Measurements from ENCODE around the gene RABGAP1. TPM values are rescaled to one million over a fixed set of nuclear protein-coding genes. Genes with fewer than 3 reads are reported as not detected.

RABGAP1 gene
- total RNA-seq, 2 donors from 2014 or later, result 64.1 to 75.4 TPM

- intact Hi-C loops (cut with DNase I), result no loop called here
- no peak for DNase-seq (ENCODE audit: low spot score)
Measured at GRCh38 chr9:122941582-122942234, 888 bp downstream of the RABGAP1 start.

- intact Hi-C loops (cut with DNase I), result no loop called here
- no peak for DNase-seq (ENCODE audit: low spot score)
Measured at GRCh38 chr9:122944960-122945888, 4.4 kb downstream of the RABGAP1 start.

DNA sequence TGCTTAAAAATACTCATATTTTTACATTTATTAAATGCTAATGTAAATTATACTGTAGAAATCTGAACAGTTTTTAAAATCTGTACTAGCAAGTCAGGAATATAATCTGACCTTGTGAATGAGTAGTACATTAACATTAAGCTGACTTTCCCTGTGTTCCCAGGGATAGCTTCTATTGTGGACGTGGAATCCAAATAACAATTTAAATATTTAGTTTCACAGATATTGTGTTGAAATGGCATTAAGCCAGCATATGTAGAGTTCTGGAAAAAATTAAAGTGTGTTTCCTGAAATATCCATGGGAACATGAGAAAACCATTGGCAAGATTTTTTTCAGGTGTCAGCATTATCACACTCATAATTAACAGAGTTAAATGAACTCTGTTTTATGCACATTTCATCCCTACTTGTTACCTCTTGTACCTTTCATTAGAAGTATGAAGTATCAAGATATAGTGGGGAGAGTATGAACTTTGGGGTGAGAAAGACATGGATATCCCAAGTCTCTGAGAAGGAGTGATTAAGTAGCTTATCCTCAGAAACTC, 5.7 kb downstream of the RABGAP1 start:
- DNase-seq (ENCODE audit: low spot score), result no peak
- intact Hi-C loops (cut with DNase I), result no loop called here

DNA sequence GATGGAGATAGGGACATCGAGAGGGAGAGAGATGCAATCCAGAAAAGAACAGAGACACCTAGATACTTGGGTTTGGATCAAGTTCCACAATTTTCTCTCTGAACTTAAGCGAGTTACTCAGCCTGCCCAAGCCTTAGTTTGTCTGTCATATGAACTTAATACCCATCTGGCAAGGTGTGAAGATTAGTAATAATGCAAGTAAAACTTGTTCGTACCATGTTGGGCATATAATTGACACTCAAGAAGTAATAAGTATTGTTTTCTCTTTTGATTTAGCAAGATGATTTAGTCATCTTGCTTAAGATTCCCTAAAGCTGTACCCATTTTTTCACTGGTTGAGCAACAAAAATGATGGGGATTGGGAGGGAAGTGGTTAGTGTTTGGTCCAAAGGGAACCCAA, 7.5 kb downstream of the RABGAP1 start:
- intact Hi-C loops (cut with DNase I), result no loop called here

GRCh38 chr9:122949696-122950095, 8.9 kb downstream of the RABGAP1 start:
- intact Hi-C loops (cut with DNase I), result no loop called here
- DNase-seq (ENCODE audit: low spot score), result no peak

More for the DNA sequence above, 7.5 kb downstream of the RABGAP1 start:
- DNase-seq (ENCODE audit: low spot score), result no peak

DNA sequence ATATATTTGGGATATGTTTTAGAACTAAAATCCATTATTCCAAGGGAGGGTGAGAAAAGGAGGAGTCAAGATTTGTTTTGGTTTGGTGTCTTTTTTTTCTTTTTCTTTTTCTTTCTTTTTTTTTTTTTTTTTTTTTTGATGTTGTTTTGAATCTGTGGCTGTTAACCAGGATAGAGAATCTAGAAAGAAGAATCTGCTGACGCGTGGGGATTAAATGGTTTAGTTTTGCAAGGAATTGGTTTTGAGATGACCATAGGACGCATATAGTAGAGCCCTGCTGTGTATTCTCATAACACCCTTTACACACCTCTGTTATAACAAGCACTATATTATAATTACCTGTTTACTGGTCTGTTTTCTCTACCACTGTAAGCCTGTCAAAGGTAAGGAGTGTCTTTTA, 9.4 kb downstream of the RABGAP1 start:
- intact Hi-C loops (cut with DNase I), result no loop called here
- DNase-seq (ENCODE audit: low spot score), result no peak

DNA sequence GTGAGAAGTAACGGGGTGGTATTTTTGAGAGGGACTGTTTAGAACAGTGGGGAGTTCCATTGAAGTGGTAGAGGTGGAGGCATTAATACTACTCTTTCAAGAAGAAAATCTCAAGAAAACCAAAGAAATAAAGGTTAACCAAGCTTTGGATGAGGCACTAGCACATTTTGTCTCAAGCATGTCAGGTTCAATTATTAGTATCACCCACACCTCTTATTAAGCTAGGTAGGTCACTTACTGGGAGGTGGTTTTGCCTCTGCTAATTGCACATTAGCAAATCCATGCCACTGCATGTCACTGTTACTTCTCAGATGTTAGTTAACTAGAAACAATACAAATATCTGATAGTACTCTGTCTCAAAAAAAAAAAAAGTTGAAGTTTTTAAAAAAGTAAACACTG, 10.2 kb downstream of the RABGAP1 start:
- intact Hi-C loops (cut with DNase I), result no loop called here
- DNase-seq (ENCODE audit: low spot score), result no peak

GRCh38 chr9:122954253-122954691, 13.5 kb downstream of the RABGAP1 start:
- DNase-seq (ENCODE audit: low spot score), result no peak
- intact Hi-C loops (cut with DNase I), result no loop called here

- no peak for DNase-seq (ENCODE audit: low spot score)
- intact Hi-C loops (cut with DNase I), result no loop called here
Measured at GRCh38 chr9:122955961-122956360, 15.1 kb downstream of the RABGAP1 start.

GRCh38 chr9:122961139-122961538, 20.3 kb downstream of the RABGAP1 start:
- intact Hi-C loops (cut with DNase I), result no loop called here
- DNase-seq (ENCODE audit: low spot score), result no peak

DNA sequence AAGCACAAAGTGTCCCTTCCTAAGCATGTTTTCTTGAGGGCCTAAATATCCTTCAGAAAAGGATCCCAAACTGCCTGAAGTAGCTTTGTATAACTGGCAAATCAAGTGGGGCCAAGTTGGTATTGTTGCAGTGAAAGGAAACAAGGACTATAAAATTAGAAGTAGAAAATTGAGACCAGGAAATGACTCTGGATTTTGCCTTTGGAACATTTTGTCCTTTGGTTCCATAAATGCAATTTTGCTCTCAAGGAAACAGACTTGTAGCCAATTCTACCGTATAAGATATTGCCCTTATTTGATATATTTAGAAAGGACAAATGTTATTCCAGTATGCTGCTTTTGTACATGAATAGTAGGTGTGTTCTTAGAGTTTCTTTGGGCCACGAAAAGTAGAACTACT, 34.4 kb downstream of the RABGAP1 start:
- DNase-seq (ENCODE audit: low spot score), result no peak
- intact Hi-C loops (cut with DNase I), result no loop called here

GRCh38 chr9:122978601-122979000, 37.8 kb downstream of the RABGAP1 start:
- DNase-seq (ENCODE audit: low spot score), result no peak
- intact Hi-C loops (cut with DNase I), result no loop called here

- no peak for DNase-seq (ENCODE audit: low spot score)
- intact Hi-C loops (cut with DNase I), result no loop called here
Measured at GRCh38 chr9:122986010-122986409, 45.2 kb downstream of the RABGAP1 start.

DNA sequence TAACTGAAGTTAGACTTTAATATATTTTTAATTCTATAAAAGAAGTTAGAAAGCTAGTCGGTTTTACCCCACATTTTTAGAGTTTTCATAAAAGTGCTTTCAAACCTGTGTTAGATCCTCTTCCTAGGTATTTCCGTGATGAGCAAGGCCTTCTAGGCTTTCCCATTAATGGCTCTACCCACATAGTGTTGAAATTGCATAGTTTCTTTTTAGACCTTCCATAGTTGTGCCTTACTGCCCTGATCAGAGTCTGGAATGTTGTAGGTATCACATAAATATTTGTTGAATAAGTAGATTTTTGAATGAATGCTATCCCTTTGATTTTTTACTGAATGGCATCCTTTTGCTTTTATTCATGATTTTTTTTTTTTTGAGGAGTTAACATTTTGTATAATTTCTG, 47.3 kb downstream of the RABGAP1 start:
- intact Hi-C loops (cut with DNase I), result no loop called here
- no peak for DNase-seq (ENCODE audit: low spot score)

- no peak for DNase-seq (ENCODE audit: low spot score)
- intact Hi-C loops (cut with DNase I), result no loop called here
Measured at GRCh38 chr9:122988920-122989621, 48.3 kb downstream of the RABGAP1 start.

- no peak for DNase-seq (ENCODE audit: low spot score)
- intact Hi-C loops (cut with DNase I), result no loop called here
Measured at GRCh38 chr9:122991370-122991830, 50.6 kb downstream of the RABGAP1 start.

GRCh38 chr9:122996586-122996985, 55.8 kb downstream of the RABGAP1 start:
- intact Hi-C loops (cut with DNase I), result no loop called here
- DNase-seq (ENCODE audit: low spot score), result no peak

DNA sequence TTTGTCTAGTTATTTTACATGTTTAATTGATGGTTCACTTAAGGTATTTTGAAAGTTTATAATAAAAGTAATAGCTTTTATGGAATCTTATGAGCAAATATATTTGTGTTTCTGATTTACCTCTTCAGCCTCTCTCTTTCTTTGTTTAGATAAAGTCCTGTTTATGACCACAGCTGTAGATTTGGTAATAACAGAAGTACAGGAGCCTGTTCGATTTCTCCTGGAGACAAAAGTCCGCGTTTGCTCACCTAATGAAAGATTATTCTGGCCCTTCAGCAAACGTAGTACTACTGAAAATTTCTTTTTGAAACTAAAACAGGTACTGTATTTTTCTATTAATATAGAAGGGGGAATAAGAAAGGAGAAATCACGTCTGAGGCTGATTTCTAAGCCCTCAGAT, 57.6 kb downstream of the RABGAP1 start:
- DNase-seq (ENCODE audit: low spot score), result no peak
- intact Hi-C loops (cut with DNase I), result no loop called here

DNA sequence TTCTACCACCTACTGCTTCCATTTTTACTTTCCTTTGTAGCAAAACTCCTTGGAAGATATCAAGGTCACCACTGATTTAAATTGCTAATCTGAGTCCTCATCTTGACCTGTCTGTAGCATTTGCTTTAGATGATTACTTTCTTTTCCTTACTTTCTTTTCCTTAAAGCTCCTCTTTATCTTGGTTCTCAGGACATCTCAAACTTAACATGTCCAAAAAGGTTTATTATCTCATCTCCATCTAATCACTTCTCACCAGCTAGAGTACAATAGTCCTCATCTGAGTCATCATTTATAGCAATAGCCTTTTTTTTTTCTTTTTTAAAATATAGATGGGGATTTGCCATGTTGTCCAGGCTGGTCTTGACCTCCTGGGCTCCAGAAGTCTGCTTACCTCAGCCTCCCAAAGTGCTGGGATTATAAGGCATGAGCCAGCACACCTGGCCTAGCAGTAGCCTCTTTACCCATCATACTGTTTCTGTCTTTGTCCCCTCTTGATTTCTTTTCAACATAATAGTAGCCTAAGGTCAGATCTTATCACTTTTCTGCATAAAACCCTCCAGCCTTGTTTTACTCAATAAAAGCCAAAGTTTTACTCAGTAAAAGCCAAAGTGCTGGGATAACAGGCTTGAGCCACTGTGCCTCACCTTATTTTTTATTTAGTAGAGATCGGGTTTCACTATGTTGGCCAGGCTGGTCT, 59.7 kb downstream of the RABGAP1 start:
- intact Hi-C loops (cut with DNase I), result no loop called here
- no peak for DNase-seq (ENCODE audit: low spot score)

Measured in posterior vena cava (tissue), 2 donors.